GM12878 (cell line): Measurements from ENCODE around the gene OSBPL7. TPM values are rescaled to one million over a fixed set of nuclear protein-coding genes. Genes with fewer than 3 reads are reported as not detected.

ENCODE experiments used
- NBN ChIP-seq: fragments of 450-650 bp; IDR thresholded peaks from 2 replicates; pipeline ENCODE4 v1.6.1; 2016
- SMAD1 ChIP-seq: fragments of 450-650 bp; IDR thresholded peaks from 2 replicates; pipeline ENCODE4 v1.6.1; 2018; ENCODE audit warnings: mild to moderate bottlenecking, low read depth; ENCODE audit not compliant: partially characterized antibody
- SMAD5 ChIP-seq: IDR thresholded peaks from 2 replicates; pipeline ENCODE4 v1.6.1; 2016; ENCODE audit warnings: antibody characterized with exemption, low read depth
- SP1 ChIP-seq: IDR thresholded peaks from one replicate; pipeline ENCODE4 v1.6.1; 2011; ENCODE audit warnings: low read depth, low read length
- WRNIP1 ChIP-seq: IDR thresholded peaks from 2 replicates; pipeline ENCODE4 v1.6.1; 2011; ENCODE audit warnings: low read depth, low read length, improper control_type of control experiment, borderline replicate concordance
- polyA plus RNA-seq, 11 experiments: library from polyadenylated mRNA; depleted of rRNA in 4 of 11; unstranded in 6 of 11; stranded (reverse) in 5 of 11; fragments of >200 nt; fragmentation: Nextera tagmentation in 4 of 11; fragmentation: Illumina TruSeq in 1 of 11; extraction: Ambion mirVana in 4 of 11; extraction: Trizol in 1 of 11; gene quantifications; 1 replicate in 1 of 11; 2 replicates in 10 of 11; pipeline versions ENCODE4 v1.2.1 to v1.2.3, GENCODE V29; 2011 to 2016; ENCODE audit warnings: inconsistent platforms in 2 of 11, missing spikeins in 2 of 11, low read depth in 1 of 11
- total RNA-seq, 4 experiments: library from RNA; depleted of rRNA in 3 of 4; stranded (reverse); fragments of >200 nt in 3 of 4; fragmentation: Illumina TruSeq in 1 of 4; extraction: Trizol in 1 of 4; gene quantifications; 2 replicates each; pipeline versions ENCODE4 v1.2.1 to v1.2.3, GENCODE V29; 2013 to 2021
- TF ChIP-seq, protein P1 (sequence below): fragments of 150-350 bp; IDR thresholded peaks from 2 replicates; pipeline ENCODE4 v1.6.1; 2014; ENCODE audit warnings: mild to moderate bottlenecking, low read depth, low read length
- TF ChIP-seq, protein P2 (sequence below): fragments of 450-650 bp; IDR thresholded peaks from 2 replicates; pipeline ENCODE4 v1.6.1; 2017; ENCODE audit warnings: antibody characterized with exemption, mild to moderate bottlenecking, moderate library complexity
- TF ChIP-seq, protein P3 (sequence below): IDR thresholded peaks from 2 replicates; pipeline ENCODE4 v1.6.1; 2011; ENCODE audit warnings: low read depth, mild to moderate bottlenecking, low read length, moderate library complexity, borderline replicate concordance; ENCODE audit errors: extremely low read depth
- TF ChIP-seq, protein P4 (sequence below): IDR thresholded peaks from 2 replicates; pipeline ENCODE4 v1.6.1; 2012; ENCODE audit warnings: low read depth, low read length, improper control_type of control experiment
- TF ChIP-seq, protein P5 (sequence below): fragments of 450-650 bp; IDR thresholded peaks from 2 replicates; pipeline ENCODE4 v1.6.1; 2017; ENCODE audit warnings: mild to moderate bottlenecking, moderate library complexity
- TF ChIP-seq, protein P6 (sequence below): fragments of 450-650 bp; IDR thresholded peaks from 2 replicates; pipeline ENCODE4 v1.6.1; 2017; ENCODE audit warnings: mild to moderate bottlenecking

OSBPL7 gene
- total and polyA plus RNA-seq, 10 of the 15 experiments (the other 5 are each of a cell fraction or from before 2014, with no cell fraction given), result 0.50 to 16.1 (median 6.7) TPM

DNA sequence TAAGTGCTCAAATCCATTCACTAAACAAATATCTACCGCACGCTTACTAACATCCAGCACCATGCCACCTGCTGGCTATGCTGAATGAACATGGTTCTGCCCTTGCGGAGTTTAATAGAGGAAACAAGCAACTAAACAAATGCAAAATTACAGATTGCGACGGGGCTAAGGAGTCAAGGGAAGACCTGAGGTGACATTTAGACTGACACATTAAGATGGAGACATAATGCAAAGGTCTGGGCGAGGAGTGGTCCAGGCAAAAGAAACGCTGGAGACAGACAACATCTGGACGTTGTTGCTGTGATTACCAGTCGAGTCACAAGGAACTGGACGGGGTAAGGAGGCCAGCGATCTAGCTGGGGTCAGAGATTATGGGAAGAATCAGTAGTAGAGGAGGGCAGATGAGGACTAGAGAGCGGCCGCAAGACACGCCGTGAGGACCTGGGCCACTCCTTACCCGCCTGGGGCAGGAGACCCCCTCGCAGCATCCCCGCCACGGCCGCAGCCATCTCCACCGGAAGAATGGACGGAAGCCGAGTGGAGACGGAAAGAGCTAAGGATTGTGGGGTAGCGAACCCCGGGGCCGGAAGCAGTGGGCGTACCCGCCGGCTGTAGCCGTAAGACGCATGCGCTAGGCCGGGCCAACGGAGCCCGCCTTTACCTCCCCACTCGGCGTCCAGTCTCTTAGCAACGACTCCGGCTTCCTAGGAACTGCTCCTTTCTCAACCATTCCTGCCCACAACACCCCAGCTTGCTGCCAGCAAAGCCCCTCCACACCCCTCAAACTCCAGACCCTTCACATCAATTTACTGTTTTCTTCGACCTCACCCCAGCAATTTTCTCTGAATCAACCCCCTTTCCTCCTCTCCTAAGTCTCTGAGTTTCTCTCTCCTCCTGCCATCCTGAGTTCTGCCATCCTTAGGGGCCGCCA lies 9.7 kb upstream of the OSBPL7 start, which contains the start of the genes LRRC46 and MRPL10 (continued):
- TF ChIP-seq, protein P1, sequence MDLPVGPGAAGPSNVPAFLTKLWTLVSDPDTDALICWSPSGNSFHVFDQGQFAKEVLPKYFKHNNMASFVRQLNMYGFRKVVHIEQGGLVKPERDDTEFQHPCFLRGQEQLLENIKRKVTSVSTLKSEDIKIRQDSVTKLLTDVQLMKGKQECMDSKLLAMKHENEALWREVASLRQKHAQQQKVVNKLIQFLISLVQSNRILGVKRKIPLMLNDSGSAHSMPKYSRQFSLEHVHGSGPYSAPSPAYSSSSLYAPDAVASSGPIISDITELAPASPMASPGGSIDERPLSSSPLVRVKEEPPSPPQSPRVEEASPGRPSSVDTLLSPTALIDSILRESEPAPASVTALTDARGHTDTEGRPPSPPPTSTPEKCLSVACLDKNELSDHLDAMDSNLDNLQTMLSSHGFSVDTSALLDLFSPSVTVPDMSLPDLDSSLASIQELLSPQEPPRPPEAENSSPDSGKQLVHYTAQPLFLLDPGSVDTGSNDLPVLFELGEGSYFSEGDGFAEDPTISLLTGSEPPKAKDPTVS, result no peak
- TF ChIP-seq NBN (peak; percentile 89), SMAD1 (peak; percentile 62), WRNIP1 (no peak), SP1 (peak; percentile 56), SMAD5 (peak; percentile 92; the same call in 1 of the 2 replicates)
- TF ChIP-seq, protein P2, sequence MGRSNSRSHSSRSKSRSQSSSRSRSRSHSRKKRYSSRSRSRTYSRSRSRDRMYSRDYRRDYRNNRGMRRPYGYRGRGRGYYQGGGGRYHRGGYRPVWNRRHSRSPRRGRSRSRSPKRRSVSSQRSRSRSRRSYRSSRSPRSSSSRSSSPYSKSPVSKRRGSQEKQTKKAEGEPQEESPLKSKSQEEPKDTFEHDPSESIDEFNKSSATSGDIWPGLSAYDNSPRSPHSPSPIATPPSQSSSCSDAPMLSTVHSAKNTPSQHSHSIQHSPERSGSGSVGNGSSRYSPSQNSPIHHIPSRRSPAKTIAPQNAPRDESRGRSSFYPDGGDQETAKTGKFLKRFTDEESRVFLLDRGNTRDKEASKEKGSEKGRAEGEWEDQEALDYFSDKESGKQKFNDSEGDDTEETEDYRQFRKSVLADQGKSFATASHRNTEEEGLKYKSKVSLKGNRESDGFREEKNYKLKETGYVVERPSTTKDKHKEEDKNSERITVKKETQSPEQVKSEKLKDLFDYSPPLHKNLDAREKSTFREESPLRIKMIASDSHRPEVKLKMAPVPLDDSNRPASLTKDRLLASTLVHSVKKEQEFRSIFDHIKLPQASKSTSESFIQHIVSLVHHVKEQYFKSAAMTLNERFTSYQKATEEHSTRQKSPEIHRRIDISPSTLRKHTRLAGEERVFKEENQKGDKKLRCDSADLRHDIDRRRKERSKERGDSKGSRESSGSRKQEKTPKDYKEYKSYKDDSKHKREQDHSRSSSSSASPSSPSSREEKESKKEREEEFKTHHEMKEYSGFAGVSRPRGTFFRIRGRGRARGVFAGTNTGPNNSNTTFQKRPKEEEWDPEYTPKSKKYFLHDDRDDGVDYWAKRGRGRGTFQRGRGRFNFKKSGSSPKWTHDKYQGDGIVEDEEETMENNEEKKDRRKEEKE, result no peak
- TF ChIP-seq, protein P3, sequence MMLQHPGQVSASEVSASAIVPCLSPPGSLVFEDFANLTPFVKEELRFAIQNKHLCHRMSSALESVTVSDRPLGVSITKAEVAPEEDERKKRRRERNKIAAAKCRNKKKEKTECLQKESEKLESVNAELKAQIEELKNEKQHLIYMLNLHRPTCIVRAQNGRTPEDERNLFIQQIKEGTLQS, result no peak
- TF ChIP-seq, protein P4, sequence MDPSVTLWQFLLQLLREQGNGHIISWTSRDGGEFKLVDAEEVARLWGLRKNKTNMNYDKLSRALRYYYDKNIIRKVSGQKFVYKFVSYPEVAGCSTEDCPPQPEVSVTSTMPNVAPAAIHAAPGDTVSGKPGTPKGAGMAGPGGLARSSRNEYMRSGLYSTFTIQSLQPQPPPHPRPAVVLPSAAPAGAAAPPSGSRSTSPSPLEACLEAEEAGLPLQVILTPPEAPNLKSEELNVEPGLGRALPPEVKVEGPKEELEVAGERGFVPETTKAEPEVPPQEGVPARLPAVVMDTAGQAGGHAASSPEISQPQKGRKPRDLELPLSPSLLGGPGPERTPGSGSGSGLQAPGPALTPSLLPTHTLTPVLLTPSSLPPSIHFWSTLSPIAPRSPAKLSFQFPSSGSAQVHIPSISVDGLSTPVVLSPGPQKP, result peak; percentile 99
- TF ChIP-seq, protein P5, sequence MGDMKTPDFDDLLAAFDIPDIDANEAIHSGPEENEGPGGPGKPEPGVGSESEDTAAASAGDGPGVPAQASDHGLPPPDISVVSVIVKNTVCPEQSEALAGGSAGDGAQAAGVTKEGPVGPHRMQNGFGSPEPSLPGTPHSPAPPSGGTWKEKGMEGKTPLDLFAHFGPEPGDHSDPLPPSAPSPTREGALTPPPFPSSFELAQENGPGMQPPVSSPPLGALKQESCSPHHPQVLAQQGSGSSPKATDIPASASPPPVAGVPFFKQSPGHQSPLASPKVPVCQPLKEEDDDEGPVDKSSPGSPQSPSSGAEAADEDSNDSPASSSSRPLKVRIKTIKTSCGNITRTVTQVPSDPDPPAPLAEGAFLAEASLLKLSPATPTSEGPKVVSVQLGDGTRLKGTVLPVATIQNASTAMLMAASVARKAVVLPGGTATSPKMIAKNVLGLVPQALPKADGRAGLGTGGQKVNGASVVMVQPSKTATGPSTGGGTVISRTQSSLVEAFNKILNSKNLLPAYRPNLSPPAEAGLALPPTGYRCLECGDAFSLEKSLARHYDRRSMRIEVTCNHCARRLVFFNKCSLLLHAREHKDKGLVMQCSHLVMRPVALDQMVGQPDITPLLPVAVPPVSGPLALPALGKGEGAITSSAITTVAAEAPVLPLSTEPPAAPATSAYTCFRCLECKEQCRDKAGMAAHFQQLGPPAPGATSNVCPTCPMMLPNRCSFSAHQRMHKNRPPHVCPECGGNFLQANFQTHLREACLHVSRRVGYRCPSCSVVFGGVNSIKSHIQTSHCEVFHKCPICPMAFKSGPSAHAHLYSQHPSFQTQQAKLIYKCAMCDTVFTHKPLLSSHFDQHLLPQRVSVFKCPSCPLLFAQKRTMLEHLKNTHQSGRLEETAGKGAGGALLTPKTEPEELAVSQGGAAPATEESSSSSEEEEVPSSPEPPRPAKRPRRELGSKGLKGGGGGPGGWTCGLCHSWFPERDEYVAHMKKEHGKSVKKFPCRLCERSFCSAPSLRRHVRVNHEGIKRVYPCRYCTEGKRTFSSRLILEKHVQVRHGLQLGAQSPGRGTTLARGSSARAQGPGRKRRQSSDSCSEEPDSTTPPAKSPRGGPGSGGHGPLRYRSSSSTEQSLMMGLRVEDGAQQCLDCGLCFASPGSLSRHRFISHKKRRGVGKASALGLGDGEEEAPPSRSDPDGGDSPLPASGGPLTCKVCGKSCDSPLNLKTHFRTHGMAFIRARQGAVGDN, result 0 out of 2 replicates have a peak, but pooled peaks have one; percentile 11
- TF ChIP-seq, protein P6, sequence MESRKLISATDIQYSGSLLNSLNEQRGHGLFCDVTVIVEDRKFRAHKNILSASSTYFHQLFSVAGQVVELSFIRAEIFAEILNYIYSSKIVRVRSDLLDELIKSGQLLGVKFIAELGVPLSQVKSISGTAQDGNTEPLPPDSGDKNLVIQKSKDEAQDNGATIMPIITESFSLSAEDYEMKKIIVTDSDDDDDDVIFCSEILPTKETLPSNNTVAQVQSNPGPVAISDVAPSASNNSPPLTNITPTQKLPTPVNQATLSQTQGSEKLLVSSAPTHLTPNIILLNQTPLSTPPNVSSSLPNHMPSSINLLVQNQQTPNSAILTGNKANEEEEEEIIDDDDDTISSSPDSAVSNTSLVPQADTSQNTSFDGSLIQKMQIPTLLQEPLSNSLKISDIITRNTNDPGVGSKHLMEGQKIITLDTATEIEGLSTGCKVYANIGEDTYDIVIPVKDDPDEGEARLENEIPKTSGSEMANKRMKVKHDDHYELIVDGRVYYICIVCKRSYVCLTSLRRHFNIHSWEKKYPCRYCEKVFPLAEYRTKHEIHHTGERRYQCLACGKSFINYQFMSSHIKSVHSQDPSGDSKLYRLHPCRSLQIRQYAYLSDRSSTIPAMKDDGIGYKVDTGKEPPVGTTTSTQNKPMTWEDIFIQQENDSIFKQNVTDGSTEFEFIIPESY, result no peak
